ENCODE results near the gene ZNF438.

The ZNF438 gene, protein sequence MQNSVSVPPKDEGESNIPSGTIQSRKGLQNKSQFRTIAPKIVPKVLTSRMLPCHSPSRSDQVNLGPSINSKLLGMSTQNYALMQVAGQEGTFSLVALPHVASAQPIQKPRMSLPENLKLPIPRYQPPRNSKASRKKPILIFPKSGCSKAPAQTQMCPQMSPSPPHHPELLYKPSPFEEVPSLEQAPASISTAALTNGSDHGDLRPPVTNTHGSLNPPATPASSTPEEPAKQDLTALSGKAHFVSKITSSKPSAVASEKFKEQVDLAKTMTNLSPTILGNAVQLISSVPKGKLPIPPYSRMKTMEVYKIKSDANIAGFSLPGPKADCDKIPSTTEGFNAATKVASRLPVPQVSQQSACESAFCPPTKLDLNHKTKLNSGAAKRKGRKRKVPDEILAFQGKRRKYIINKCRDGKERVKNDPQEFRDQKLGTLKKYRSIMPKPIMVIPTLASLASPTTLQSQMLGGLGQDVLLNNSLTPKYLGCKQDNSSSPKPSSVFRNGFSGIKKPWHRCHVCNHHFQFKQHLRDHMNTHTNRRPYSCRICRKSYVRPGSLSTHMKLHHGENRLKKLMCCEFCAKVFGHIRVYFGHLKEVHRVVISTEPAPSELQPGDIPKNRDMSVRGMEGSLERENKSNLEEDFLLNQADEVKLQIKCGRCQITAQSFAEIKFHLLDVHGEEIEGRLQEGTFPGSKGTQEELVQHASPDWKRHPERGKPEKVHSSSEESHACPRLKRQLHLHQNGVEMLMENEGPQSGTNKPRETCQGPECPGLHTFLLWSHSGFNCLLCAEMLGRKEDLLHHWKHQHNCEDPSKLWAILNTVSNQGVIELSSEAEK

DNA sequence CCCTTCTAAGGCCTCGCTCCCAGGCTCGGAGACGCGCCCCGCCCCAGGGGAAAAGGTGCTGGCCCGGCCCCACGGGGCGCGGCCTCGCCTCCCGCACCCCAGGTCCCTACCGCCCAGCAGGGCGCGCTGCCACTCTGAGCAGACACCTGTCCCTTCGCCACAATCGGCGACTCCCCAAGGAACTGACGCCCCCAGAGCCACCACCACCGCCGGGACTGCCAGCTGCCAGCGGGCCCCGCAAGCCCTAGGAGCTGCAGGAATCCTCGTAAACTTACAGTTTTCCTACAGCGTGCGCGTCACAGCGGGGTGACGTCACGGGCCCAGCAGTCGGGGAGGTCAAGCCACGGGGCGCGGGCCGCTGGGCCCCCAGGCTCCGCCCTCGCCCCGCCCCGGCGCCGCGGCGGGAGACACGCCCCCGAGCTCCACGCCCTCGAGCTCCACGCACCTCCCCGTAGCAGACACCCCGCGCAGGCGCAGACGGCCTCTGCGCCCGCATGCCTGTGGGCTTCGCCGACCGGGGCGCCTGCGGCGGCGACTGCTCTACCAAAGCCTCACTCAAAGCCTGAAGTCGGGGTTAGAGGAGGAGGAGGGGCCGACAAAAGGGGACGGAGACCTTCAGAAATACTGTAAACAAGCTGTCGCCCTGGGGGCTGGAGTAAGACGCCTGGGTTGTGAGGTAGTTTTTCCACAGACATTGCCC is at the start of gene ZNF438:
Gene ZNF438, minus strand, starts transcription at position 308 of the 700 bp plus-strand sequence. CDS start 154,831 bp downstream, outside the sequence.
- TF ChIP-seq, protein P1, sequence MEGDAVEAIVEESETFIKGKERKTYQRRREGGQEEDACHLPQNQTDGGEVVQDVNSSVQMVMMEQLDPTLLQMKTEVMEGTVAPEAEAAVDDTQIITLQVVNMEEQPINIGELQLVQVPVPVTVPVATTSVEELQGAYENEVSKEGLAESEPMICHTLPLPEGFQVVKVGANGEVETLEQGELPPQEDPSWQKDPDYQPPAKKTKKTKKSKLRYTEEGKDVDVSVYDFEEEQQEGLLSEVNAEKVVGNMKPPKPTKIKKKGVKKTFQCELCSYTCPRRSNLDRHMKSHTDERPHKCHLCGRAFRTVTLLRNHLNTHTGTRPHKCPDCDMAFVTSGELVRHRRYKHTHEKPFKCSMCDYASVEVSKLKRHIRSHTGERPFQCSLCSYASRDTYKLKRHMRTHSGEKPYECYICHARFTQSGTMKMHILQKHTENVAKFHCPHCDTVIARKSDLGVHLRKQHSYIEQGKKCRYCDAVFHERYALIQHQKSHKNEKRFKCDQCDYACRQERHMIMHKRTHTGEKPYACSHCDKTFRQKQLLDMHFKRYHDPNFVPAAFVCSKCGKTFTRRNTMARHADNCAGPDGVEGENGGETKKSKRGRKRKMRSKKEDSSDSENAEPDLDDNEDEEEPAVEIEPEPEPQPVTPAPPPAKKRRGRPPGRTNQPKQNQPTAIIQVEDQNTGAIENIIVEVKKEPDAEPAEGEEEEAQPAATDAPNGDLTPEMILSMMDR (conservative IDR thresholded peaks at IDR 0.05), result peak; percentile 73
- peak; percentile 48 for TF ChIP-seq ZFX (IDR thresholded peaks at IDR 0.05)
- peak within 1 kb of the TSS; percentile 77 for H3K27ac ChIP-seq

DNA sequence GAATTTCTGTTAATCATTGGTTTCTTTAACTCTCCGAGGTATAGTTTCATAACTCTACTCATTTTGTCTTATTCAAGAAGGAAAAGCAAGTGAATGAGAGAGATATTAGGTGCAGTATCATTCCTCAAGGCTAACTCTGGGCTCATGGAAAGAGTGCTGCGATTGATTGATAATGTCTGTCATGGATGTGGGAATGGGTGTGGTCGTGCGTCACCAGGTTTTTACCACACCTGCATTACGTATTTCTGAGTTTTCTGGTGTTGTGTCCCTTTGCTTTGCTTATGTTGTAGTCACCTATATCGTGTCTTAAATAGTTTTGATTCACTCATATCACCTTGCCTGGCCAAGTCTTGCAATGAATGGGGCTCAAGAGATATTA is 44.9 kb upstream of the ZNF438 start:
- no peak overlapping the region for H3K27ac ChIP-seq
- TF ChIP-seq, protein P1 (conservative IDR thresholded peaks at IDR 0.05), result no peak
- no peak for TF ChIP-seq ZFX (IDR thresholded peaks at IDR 0.05)

DNA sequence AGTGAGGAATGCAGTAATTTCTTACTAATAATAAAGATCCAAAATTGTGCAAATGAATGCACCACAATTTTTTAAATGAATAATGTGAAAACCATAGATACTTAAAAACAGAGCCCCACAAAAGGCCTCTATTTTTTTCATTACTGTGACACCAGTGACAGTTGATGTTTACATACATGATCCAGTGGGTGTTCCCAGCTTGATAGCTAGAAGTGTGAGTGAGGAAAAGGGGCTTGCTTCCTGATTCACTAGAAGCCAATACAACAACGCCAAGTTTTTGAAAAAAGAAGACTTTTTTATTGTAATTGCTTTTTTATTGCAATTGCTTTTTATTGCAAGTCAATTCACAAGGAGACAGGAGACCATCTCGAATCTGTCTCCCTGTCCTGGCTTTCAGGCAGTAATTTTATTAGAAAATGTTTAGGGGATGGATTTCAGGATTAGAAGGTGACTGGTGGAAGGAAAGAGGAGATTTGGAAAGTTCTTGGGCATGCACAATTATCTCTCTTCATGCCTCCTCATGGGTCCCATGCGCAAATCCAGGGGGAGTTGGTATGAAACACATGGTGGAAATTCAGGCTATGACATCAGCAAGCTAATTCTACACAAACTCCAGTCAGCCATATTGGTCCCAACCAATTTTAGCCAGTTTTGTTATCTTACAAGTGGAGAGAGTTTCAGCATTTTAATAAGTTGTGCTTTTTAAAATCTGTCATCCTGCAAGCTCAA is 44.4 kb upstream of the ZNF438 start:
- no peak overlapping the region for H3K27ac ChIP-seq
- no peak for TF ChIP-seq ZFX (IDR thresholded peaks at IDR 0.05)
- TF ChIP-seq, protein P1 (conservative IDR thresholded peaks at IDR 0.05), result no peak

DNA sequence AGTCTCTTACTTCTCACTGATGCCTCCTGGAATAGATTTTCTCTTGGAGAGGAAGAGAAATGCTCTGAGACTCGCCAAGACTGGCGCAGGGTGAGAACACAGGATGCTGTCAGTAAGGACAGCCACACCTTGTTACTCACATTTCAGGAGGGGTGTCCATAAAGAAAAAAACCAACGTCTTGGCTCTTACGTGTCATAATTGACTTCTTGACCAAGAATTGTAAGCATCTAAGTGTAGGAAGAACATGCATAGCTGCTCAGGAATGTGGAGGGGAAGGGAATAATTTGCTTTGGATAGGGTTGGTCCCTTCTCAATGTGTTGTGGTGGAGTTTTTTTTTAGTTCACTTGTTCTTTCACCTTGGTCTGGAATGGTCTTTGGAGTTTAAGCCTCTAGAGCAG is 43.8 kb upstream of the ZNF438 start:
- no peak for TF ChIP-seq ZFX (IDR thresholded peaks at IDR 0.05)
- TF ChIP-seq, protein P1 (conservative IDR thresholded peaks at IDR 0.05), result no peak
- H3K27ac ChIP-seq, result no peak overlapping the region

DNA sequence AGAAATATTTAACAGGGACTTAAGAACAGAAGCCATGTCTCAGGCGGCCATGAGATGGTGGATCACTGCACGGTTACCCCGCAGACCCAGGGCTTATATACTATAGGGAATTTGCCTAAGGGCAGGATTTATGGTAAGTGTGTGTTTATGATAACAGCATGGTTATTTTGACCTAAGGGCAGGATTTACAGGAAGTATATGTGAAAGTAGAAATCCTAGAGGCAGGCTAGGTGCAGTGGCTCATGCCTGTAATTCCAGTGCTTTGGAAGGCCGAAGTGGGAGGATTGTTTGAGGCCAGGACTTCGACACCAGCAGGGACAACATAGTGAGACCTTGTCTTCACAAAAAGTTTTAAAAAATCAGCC is 43.0 kb upstream of the ZNF438 start:
- TF ChIP-seq ZFX (IDR thresholded peaks at IDR 0.05), result no peak
- TF ChIP-seq, protein P1 (conservative IDR thresholded peaks at IDR 0.05), result no peak
- peak overlapping the region; percentile 18; the same call in 1 of the 2 replicates for H3K27ac ChIP-seq

DNA sequence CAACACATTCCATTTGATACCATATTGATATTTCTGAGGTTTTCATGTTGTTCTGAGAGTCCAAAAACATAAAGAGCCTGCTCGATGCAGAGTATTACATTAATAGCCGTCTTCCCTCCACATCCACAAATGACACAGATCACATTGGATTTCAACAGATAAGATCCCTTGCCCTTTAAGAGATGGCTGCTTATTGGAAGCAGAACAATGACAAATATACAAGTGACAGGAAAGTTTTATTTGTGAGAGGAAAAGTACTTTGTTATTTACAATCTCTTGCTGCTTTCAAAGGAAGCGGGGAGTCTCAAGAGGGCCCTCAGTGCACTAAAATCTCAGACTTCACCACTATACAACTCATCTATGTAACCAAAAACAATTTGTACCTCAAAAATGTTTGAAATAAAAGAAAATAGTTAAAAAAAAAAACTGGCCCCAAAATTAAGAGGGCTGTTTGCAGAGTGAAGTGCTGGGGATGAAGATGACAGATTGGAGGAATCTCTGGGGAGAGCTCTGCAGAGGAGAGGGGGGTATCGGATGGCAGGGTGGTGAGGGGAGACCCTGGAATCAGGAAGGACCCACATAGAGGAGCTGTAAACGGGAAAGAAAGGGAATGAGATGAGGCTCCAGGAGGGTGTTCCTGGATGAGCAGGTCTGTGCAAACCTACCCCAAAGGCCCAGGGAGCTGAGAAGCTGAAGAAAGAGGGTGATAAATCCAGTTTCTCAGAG is 42.5 kb upstream of the ZNF438 start:
- peak overlapping the region; percentile 18; the same call in 1 of the 2 replicates for H3K27ac ChIP-seq

More for the DNA sequence above, 42.5 kb upstream of the ZNF438 start:
- no peak for TF ChIP-seq ZFX (IDR thresholded peaks at IDR 0.05)
- TF ChIP-seq, protein P1 (conservative IDR thresholded peaks at IDR 0.05), result no peak
